ENCODE results near the gene ZBTB34.

Gene ZBTB34

GRCh38 chr9:126876531-126876930, 16.1 kb downstream of the ZBTB34 start:
- no peak for DNase-seq (ENCODE audit: low read depth)

- no peak for DNase-seq (ENCODE audit: low read depth)
Measured at GRCh38 chr9:126877418-126877817, 17.0 kb downstream of the ZBTB34 start.

- DNase-seq (ENCODE audit: low read depth) = no peak
Measured at GRCh38 chr9:126879288-126879687, 18.8 kb downstream of the ZBTB34 start.

- no peak for DNase-seq (ENCODE audit: low read depth)
Measured at GRCh38 chr9:126880226-126880946, 19.9 kb downstream of the ZBTB34 start.

- no peak for DNase-seq (ENCODE audit: low read depth)
Measured at GRCh38 chr9:126880947-126881332, 20.5 kb downstream of the ZBTB34 start.

- DNase-seq (ENCODE audit: low read depth) = no peak
Measured at GRCh38 chr9:126882746-126883145, 22.3 kb downstream of the ZBTB34 start.

GRCh38 chr9:126883636-126884035, 23.2 kb downstream of the ZBTB34 start:
- DNase-seq (ENCODE audit: low read depth) = no peak

- no peak for DNase-seq (ENCODE audit: low read depth)
Measured at GRCh38 chr9:126885131-126885641, 24.7 kb downstream of the ZBTB34 start.

- no peak for DNase-seq (ENCODE audit: low read depth)
Measured at GRCh38 chr9:126886034-126886822, 25.8 kb downstream of the ZBTB34 start.

- no peak for DNase-seq (ENCODE audit: low read depth)
Measured at GRCh38 chr9:126886897-126887296, 26.5 kb downstream of the ZBTB34 start.

GRCh38 chr9:126891676-126892075, 31.2 kb downstream of the ZBTB34 start:
- DNase-seq (ENCODE audit: low read depth) = no peak

GRCh38 chr9:126893079-126893478, 32.6 kb downstream of the ZBTB34 start:
- DNase-seq (ENCODE audit: low read depth) = no peak

- DNase-seq (ENCODE audit: low read depth) = no peak
Measured at GRCh38 chr9:126894052-126894603, 33.7 kb downstream of the ZBTB34 start.

- no peak for DNase-seq (ENCODE audit: low read depth)
Measured at GRCh38 chr9:126902210-126902609, 41.8 kb downstream of the ZBTB34 start.

GRCh38 chr9:126904586-126904985, 44.1 kb downstream of the ZBTB34 start:
- no peak for DNase-seq (ENCODE audit: low read depth)

- no peak for DNase-seq (ENCODE audit: low read depth)
Measured at GRCh38 chr9:126906091-126906490, 45.7 kb downstream of the ZBTB34 start.

GRCh38 chr9:126907058-126907457, 46.6 kb downstream of the ZBTB34 start:
- no peak for DNase-seq (ENCODE audit: low read depth)

GRCh38 chr9:126914458-126915280, 54.2 kb downstream of the ZBTB34 start, which contains the start of gene RALGPS1:
Gene RALGPS1, plus strand, starts transcription at chr9:126914782. Its CDS starts 47,508 bp downstream, at chr9:126962290.
- peak; percentile 70 for DNase-seq (ENCODE audit: low read depth)

GRCh38 chr9:126915281-126915816, 54.9 kb downstream of the ZBTB34 start:
- DNase-seq (ENCODE audit: low read depth) = peak; percentile 1

GRCh38 chr9:126915846-126916543, 55.6 kb downstream of the ZBTB34 start:
- no peak for DNase-seq (ENCODE audit: low read depth)

- DNase-seq (ENCODE audit: low read depth) = no peak
Measured at GRCh38 chr9:126916909-126917308, 56.5 kb downstream of the ZBTB34 start.
